Hepatic stellate cell (primary cell): ENCODE measurements around the gene ADGRL3.

Experiments
- DNase-seq: peaks from one replicate; pipeline ENCODE4 v3.0.0; 2011; ENCODE audit warnings: low spot score

Gene ADGRL3

DNA sequence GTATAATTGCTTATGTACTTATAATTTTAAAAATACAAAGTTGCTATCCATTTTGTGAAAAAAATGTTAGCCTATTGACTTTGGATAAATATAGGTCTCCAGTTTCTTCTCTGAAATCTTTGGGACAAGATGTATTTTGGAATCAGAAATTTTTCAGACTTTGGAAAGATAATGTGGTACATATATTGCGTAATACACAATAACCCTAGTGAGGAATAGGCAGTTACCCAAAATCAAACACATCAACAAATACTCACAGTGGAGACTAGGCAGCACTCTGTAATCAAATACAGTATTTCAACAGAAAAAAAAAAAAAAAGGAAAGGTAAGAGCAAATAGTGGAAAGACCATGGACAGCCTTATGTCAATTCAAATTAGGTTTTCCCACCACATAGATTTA, 796.8 kb downstream of the ADGRL3 start:
- no peak for DNase-seq

DNA sequence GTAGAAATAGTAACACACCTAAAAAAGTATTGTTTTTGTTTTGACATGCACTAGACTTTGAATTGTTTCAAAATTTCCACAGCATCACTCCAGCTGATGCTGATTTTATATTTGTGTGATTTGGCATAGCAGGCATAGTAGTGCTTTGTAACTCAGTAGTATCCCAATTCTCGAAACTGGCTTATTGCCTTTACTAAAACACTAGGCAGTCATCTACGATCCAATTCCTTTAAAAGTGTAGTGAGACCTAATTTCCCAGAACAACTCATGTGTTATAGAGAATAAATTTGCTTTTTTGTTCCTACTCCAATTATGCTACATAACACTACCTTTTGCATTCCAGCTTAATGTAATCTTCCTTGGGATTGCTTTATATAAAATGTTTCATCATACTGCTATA, 797.7 kb downstream of the ADGRL3 start:
- no peak for DNase-seq

- DNase-seq = no peak
These were observed 803.6 kb downstream of the ADGRL3 start for GRCh38 chr4:62003695-62004094.

- no peak for DNase-seq
These were observed 804.8 kb downstream of the ADGRL3 start for GRCh38 chr4:62004881-62005280.

DNA sequence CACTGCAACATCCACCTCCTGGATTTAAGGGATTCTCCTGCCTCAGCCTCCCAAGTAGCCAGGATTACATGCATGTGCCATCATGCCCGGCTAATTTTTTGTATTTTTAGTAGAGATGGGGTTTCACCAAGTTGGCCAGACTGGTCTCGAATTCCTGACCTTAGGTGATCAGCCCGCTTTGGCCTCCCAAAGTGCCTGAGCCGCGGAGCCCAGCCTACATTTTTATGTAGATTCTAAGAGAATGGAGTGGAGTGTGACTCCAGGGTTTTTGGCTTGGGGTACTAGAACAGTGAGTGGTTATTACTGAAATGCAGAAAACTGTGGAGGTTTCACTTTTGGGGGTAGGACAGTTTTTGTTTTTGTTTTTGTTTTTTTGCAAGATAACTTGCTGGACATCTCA, 806.0 kb downstream of the ADGRL3 start:
- DNase-seq = no peak

- DNase-seq = no peak
These were observed 815.1 kb downstream of the ADGRL3 start for GRCh38 chr4:62015043-62015739.

DNA sequence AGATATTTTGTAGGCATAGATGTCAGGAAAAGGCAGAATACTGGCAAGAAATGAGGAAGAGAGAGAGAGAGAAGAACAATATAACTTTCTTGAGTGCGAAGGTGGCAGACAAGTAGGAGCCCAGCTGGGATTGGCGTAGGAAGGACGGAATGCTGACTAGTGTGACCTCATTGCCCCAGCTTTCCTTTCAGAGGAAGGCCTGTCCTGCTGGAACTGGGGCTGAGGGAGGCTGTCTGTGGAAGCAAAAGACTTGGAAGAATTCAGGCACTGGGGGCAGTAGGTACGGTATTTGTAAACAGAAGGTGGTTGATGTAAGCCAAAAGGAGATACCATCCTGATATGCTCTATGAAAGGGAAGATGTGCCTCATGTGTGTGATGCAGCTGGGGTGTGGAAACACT, 818.4 kb downstream of the ADGRL3 start:
- DNase-seq = no peak

DNA sequence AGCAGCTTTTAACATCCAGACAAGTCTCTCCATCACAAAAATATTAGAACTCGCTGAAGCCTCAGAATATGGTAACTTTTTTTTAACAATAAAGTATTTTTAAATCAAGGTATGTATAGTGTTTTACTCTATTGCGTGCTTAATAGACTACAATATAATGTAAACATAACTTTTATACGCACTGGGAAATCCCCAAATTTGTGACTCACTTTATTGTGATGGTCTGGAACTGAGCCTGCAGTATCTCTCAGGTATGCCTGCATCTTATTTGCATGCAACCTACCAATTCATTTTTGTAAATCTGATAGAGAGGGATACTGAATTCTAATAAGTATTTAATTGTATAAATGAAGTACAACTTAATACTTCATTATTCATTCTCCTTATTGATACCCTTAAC, 823.5 kb downstream of the ADGRL3 start:
- no peak for DNase-seq

DNA sequence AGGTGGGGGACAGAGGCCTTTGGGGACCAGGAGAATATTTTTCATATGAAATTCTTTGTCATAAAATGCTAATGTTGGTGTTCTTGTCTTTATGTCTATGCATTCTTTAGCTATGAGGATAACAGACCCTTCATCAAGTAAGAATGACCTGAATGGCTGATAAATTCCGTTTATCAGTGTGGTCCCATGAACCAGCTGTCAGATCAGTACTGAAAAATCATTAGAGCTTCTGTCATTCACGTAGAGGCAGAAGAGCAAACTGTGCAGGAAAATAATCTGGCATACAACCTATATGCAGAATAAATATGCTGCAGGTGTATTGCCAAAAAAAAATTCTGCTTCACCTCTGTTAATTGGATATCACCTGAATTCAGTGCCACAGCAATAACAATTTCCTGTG, 828.6 kb downstream of the ADGRL3 start:
- no peak for DNase-seq

DNA sequence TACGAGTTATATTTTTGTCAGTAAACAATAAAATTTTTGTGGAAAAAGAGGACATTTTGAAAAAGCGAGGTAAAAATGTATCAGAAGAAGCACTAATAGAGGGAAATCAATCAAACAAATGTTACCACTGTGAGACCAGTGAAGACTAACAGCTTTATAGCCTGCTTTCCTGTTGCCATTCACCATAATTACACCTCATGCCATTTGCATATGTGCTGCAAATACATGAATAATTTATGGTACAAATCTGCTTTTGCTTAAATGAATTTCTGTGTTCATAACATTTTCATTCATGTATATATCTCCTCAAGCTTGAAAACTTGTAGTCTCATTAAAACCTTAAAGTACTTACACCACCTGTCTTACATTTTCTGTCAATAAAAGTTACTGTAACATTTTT, 830.8 kb downstream of the ADGRL3 start:
- no peak for DNase-seq

DNA sequence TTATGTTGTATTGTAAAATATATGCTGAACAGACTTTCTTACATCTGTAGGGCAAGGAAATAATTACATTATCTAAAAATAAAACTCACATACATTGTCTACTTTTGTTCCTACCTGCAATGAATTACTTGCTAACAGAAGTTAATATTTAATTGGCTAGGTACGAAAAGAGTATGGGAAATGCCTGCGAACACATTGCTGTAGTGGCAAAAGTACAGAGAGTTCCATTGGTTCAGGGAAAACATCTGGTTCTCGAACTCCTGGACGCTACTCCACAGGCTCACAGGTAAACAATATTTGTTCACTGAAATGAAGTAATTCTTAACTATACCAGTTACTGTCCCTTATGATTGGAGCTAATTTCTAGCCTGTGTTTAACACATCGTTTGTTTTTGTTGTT, 837.4 kb downstream of the ADGRL3 start:
- no peak for DNase-seq

DNA sequence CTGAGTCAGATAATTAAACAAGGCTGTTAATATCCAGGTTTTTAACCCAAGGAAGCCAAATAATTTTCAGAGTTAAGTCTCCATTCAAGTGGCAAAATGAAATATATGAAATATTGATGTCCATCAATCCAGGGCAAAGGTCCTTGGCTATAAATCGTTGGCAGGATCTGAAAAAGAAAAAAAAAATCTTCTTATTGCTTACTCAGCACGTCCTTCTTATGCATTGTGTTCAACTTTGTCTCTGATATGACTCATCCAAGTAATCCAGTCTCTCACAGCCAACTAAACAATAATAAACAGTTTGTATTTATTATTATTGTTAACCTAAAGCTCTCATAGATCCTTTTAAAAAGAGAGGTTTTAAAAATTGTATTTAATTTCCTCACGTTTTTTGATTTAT, 851.2 kb downstream of the ADGRL3 start:
- no peak for DNase-seq

DNA sequence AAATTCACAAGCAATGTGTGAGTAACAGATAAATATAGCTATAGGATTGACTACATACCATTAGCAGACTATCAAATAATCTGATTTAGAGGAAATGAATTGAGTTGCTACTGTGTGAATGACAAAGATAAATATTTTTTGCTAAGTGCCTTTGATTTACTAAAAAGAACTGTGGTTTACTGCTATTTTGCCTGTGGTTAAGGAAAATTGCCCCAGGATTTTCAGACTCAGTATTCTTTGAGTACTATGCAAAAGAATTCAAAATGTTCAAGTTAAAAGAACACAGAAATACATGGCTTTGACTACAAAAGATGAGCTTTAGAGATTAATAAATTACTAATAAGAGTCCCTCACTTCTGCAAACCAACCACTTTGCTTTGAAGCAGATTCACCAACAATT, 853.8 kb downstream of the ADGRL3 start:
- DNase-seq = no peak

- DNase-seq = no peak
These were observed 856.9 kb downstream of the ADGRL3 start for GRCh38 chr4:62057031-62057430.

DNA sequence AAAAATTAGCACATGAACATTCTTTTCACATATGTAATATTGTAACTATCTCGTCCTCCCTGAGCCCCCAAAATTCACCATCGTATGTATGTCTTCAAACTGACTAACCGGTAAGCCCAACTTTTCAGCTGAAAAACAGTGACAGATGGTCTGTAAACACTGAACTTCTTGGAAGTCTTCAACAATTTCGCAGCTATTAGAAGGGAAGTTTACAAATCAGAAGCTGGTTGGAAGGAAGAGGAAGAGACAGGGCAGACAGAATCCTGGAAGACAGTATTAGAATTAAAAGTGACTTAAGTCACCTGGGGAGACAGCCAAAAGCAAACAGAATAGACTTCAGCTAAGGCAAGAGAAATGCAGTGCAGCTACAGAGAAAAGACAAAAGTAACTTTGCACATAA, 858.4 kb downstream of the ADGRL3 start:
- no peak for DNase-seq

- no peak for DNase-seq
These were observed 870.2 kb downstream of the ADGRL3 start for GRCh38 chr4:62070291-62070852.

GRCh38 chr4:62075089-62075488, 875.0 kb downstream of the ADGRL3 start:
- DNase-seq = no peak

DNA sequence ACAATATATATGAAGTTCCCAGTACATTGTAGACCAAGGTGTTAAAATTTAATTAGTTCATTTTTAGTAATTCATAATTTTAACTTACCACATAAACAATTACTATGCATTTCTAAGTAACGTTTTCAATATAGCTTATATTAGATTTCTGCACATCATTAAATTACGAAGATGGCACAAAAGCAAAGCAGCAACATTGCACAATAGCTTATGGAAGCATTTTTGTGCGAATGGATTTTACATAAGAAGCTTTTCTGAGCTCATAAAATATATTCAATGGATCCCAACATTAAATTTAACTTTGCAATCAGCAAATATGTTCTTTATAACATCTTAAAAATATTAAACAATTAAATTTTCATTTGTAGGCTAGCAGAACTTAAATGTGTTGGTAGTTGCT, 875.4 kb downstream of the ADGRL3 start:
- DNase-seq = no peak

GRCh38 chr4:62077406-62077805, 877.3 kb downstream of the ADGRL3 start:
- no peak for DNase-seq

GRCh38 chr4:62080431-62080830, 880.3 kb downstream of the ADGRL3 start:
- no peak for DNase-seq

DNA sequence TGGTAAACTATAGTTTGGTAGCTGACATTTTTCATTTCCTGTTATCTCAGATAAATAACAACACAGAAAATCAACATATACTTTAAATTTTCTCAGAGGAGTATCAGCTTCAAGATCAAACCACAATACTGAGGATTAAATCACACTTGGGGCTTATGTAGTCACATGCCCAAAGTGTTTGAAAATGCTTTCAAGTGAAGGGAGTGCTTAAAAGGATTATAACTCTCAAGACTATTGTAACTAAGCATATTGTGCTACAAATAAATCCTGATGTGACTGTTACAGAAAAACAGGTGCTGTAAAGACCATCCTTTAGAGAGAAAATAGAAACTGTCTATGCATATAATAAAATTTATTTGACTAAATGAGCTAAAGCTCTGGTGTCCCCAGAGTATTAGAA, 887.6 kb downstream of the ADGRL3 start:
- no peak for DNase-seq

DNA sequence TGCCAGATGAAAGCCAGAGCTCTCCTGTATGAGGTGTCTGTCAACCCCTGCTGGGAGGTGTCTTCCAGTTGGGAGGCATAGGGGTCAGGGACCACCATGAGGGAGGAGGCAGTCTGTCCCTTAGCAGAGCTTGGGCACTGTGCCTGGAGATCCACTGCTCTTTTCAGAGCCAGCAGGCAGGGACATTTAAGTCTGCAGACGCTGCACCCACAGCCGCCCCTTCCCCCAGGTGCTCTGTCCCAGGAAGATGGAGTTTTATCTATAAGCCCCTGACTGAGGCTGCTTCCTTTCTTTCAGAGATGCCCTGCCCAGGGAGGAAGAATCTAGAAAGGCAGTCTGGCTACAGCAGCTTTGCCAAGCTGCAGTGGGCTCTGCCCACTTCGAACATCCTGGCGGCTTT, 893.6 kb downstream of the ADGRL3 start:
- no peak for DNase-seq

DNA sequence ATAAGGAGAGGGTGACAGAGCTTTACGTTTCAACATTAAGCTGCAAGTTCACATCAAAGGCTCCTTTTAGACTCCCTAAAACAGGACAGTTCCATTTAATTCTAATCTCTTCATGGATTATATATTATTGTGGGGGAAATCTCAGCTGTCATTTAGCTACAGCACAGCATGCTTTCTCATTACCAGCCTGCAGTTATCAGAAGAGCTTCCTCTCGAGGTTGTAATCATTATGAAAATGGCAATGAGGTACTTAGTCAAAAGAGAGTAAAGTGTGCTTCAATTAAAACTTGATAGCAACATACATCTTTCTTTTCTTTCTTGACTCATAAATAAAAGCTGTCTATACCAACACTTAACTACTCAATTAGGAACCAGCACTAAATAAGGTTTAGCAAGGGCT, 896.8 kb downstream of the ADGRL3 start:
- DNase-seq = no peak

GRCh38 chr4:62115216-62115615, 915.1 kb downstream of the ADGRL3 start:
- no peak for DNase-seq
